DND-41 (cell line): Measurements from ENCODE around the gene IDI1.

Source experiments
- ATAC-seq: fragments of 200-7000 bp; cut with Tn5 transposase; 3 replicates; pipeline ENCODE4 v1.9.1; 2021; ENCODE audit warnings: low read depth; ENCODE audit not compliant: insufficient read depth
- DNase-seq: peaks from one replicate; pipeline ENCODE4 v3.0.0-alpha.2; 2020
- H2AFZ ChIP-seq: 2 replicates; pipeline ENCODE4 v1.6.0; 2012; ENCODE audit warnings: low read depth, low read length
- H3K27ac ChIP-seq: 2 replicates; pipeline ENCODE4 v1.5.1; 2012; ENCODE audit warnings: low read length, inconsistent platforms
- H3K27me3 ChIP-seq: fragments of 200-600 bp; sonication (generic); 2 replicates; pipeline ENCODE4 v1.6.0; 2012; ENCODE audit warnings: low read length, mild to moderate bottlenecking, inconsistent platforms; ENCODE audit not compliant: insufficient read depth, poor library complexity
- H3K36me3 ChIP-seq: 2 replicates; pipeline ENCODE4 v1.5.1; 2012; ENCODE audit warnings: low read length, inconsistent platforms; ENCODE audit not compliant: insufficient read depth
- H3K4me1 ChIP-seq: 2 replicates; pipeline ENCODE4 v1.5.1; 2012; ENCODE audit warnings: mild to moderate bottlenecking, low read length; ENCODE audit not compliant: insufficient read depth
- H3K4me2 ChIP-seq: 2 replicates; pipeline ENCODE4 v1.6.0; 2012; ENCODE audit warnings: mild to moderate bottlenecking, moderate library complexity, low read length, inconsistent platforms; ENCODE audit not compliant: insufficient read depth
- H3K4me3 ChIP-seq, 2 experiments: fragments of 200-600 bp in 1 of 2; shearing (Covaris generic) in 1 of 2; 2 replicates each; pipeline ENCODE4 v1.5.1; 2012 to 2016; ENCODE audit warnings: inconsistent platforms in 2 of 2, low read length in 2 of 2, mild to moderate bottlenecking in 2 of 2, low read depth in 1 of 2, moderate library complexity in 1 of 2
- H3K79me2 ChIP-seq: 2 replicates; pipeline ENCODE4 v1.6.0; 2012; ENCODE audit warnings: low read length, inconsistent platforms; ENCODE audit not compliant: insufficient read depth
- H3K9ac ChIP-seq: 2 replicates; pipeline ENCODE4 v1.6.0; 2012; ENCODE audit warnings: low read depth, mild to moderate bottlenecking, inconsistent platforms, low read length, moderate library complexity
- H3K9me3 ChIP-seq: 2 replicates; pipeline ENCODE4 v1.5.1; 2012; ENCODE audit warnings: low read length, moderate library complexity, mild to moderate bottlenecking, inconsistent platforms; ENCODE audit not compliant: insufficient read depth, severe bottlenecking
- H4K20me1 ChIP-seq: 2 replicates; pipeline ENCODE4 v1.6.0; 2012; ENCODE audit warnings: low read length; ENCODE audit not compliant: insufficient read depth
- CTCF ChIP-seq: IDR thresholded peaks from 2 replicates; pipeline ENCODE4 v1.5.1; 2012; ENCODE audit warnings: borderline replicate concordance, low read length, moderate library complexity, mild to moderate bottlenecking; ENCODE audit not compliant: poor library complexity, severe bottlenecking; ENCODE audit errors: extremely low read depth
- EZH2 ChIP-seq: IDR thresholded peaks from 3 replicates; pipeline ENCODE4 v1.6.1; 2012; ENCODE audit warnings: borderline replicate concordance, low read depth, mild to moderate bottlenecking, moderate library complexity, low read length, inconsistent platforms; ENCODE audit not compliant: severe bottlenecking

Gene IDI1

GRCh38 chr10:1048349-1048731 lies 579 bp downstream of the IDI1 start:
- Histone ChIP-seq H3K27ac (peak overlapping the region; percentile 86), H3K4me2 (peak overlapping the region; percentile 69), H2AFZ (peak overlapping the region; percentile 60), H4K20me1 (peaks cover 56% of the 10 kb centered on the region), H3K36me3 (peaks cover 68% of the 10 kb centered on the region), H3K4me1 (peaks cover 68% of the 10 kb centered on the region), H3K79me2 (peaks cover 82% of the 10 kb centered on the region), H3K9me3 (no peaks in the 10 kb centered on the region), H3K9ac (peak overlapping the region; percentile 79), H3K27me3 (no peaks in the 10 kb centered on the region), H3K4me3 (peak overlapping the region; percentile 60 to 83)
- TF ChIP-seq EZH2, result no peak
- no peak for TF ChIP-seq CTCF
- ATAC-seq, result peak; percentile 5; the same call in 2 of the 3 replicates
- no peak for DNase-seq

DNA sequence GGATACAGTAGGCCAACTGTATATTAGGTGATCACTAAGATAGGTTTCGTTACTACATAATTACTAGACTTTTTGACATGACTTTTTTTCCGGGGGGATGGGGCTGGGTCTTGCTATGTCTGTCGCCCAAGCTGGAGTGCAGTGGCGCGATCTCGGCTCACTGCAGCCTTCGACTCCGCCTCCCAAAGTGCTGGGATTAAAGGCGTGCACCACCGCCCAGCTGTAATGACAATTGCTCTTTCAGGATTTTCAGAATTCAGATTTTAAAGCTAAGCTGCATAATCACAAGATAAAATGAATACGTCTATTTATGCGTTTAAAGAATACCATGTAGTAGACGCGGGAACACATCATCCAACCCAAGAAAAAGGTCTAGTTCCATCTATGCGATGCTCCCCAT lies 982 bp downstream of the IDI1 start:
- H3K4me1 ChIP-seq, result peaks cover 67% of the 10 kb centered on the region

GRCh38 chr10:1045415-1045814 lies 3.5 kb downstream of the IDI1 start:
- no peak for ATAC-seq
- TF ChIP-seq EZH2, result no peak
- TF ChIP-seq CTCF, result no peak
- H3K27me3 ChIP-seq, result no peaks in the 10 kb centered on the region
- peak overlapping the region; percentile 28; the same call in 1 of the 2 replicates for H3K27ac ChIP-seq
- H2AFZ ChIP-seq, result no peak overlapping the region
- no peak for DNase-seq
- H4K20me1 ChIP-seq, result peaks cover 44% of the 10 kb centered on the region
- H3K4me2 ChIP-seq, result peak overlapping the region; percentile 53
- H3K9me3 ChIP-seq, result no peaks in the 10 kb centered on the region
- H3K4me1 ChIP-seq, result peaks cover 42% of the 10 kb centered on the region
- H3K36me3 ChIP-seq, result peaks cover 67% of the 10 kb centered on the region
- H3K79me2 ChIP-seq, result peaks cover 62% of the 10 kb centered on the region
- H3K9ac ChIP-seq, result peak overlapping the region; percentile 10
- H3K4me3 ChIP-seq, result peak overlapping the region in 1 of 2 experiments; percentile 53; a peak in 1 of 4 replicates

More for the DNA sequence above, 982 bp downstream of the IDI1 start:
- peak; percentile 57 for DNase-seq
- Histone ChIP-seq H3K9ac (peak overlapping the region; percentile 79), H3K27me3 (no peaks in the 10 kb centered on the region), H3K4me3 (peak overlapping the region; percentile 60 to 83), H3K79me2 (peaks cover 82% of the 10 kb centered on the region), H3K4me2 (peak overlapping the region; percentile 69), H3K27ac (peak overlapping the region; percentile 86), H4K20me1 (peaks cover 59% of the 10 kb centered on the region), H3K36me3 (peaks cover 68% of the 10 kb centered on the region), H2AFZ (peak overlapping the region; percentile 60), H3K9me3 (no peaks in the 10 kb centered on the region)
- TF ChIP-seq CTCF, result no peak
- TF ChIP-seq EZH2, result no peak
- ATAC-seq, result no peak

DNA sequence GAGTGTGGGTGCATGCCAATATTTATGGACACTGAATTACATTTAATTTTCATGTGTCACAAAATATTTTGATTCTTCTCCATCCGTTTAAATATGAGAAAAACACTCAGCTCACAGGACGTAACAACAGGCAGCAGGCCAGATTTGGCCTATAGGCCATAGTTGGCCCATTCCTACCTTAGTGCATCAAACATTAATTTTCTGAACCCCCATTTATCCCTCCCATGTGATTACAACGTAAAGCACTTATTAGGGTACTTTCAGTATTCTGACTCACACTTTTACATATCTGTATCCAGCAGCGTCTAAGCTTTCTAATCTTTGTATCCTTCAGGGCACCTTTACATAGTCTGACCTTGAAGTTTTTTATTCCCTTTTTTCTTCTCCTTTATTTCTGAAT lies 4.0 kb downstream of the IDI1 start:
- Histone ChIP-seq H3K4me2 (peak overlapping the region; percentile 53; the same call in 1 of the 2 replicates), H3K27ac (peak overlapping the region; percentile 7; the same call in 1 of the 2 replicates), H2AFZ (no peak overlapping the region)

More for the DNA sequence above, 4.0 kb downstream of the IDI1 start:
- Histone ChIP-seq H3K9me3 (no peaks in the 10 kb centered on the region), H3K79me2 (peaks cover 58% of the 10 kb centered on the region), H3K36me3 (peaks cover 71% of the 10 kb centered on the region), H3K4me3 (0 out of 4 replicates have a peak overlapping the region, but pooled peaks of 1 of the 2 experiments have one; percentile 15), H3K27me3 (no peaks in the 10 kb centered on the region), H3K4me1 (peaks cover 39% of the 10 kb centered on the region), H4K20me1 (peaks cover 47% of the 10 kb centered on the region), H3K9ac (no peak overlapping the region)
- TF ChIP-seq EZH2 (no peak), CTCF (no peak)
- DNase-seq (no peak), ATAC-seq (no peak)
